Measurements from ENCODE around the gene DCP1B.

DNA sequence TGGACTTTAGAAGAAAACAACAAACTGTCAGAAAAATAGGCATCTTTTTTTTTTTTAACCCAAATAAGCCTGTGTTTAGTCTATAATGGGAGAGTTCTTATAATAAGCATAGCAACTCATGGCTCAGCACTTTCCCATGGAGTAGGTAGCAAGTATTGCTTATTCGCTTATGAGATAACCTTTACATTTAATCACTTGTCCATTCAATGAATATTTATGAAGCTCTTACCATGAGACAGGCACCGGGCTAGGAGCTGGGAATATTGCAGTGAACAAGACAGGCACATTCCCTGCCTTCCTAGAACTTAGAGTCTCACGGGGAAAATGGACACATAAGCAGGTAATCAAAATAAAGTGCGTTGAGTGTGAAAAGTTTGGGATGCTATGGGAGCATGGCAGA, 10.0 kb upstream of the DCP1B start:
- no peak for TF ChIP-seq EZH2phosphoT487 (IDR thresholded peaks at IDR 0.05; ENCODE audit: insufficient read depth, low read depth)
- no peak for TF ChIP-seq EZH2 (IDR thresholded peaks at IDR 0.05; ENCODE audit: insufficient read depth, poor library complexity, severe bottlenecking)
